Measurements from ENCODE around the gene UCHL5.

The UCHL5 gene
- 30.4 reads per million, percentile 56 among the genes with 10 or more reads in this experiment for total RNA-seq

GRCh38 chr1:193059282-193060114, at the start of gene UCHL5, which contains the start of gene RO60:
TSS of gene UCHL5 (minus strand) at chr1:193059360. CDS start at chr1:193059260, 100 bp downstream.
TSS of gene RO60 (plus strand) at chr1:193059612. CDS start at chr1:193069055, 9,443 bp downstream.
- peak; percentile 91 for DNase-seq

- DNase-seq, result no peak
These were observed 49.3 kb upstream of the UCHL5 start for GRCh38 chr1:193108471-193108870.

GRCh38 chr1:193105821-193106177, 46.6 kb upstream of the UCHL5 start:
- DNase-seq, result no peak

GRCh38 chr1:193104907-193105820, 46.0 kb upstream of the UCHL5 start, which contains the start of gene GLRX2:
TSS of gene GLRX2 (minus strand) at chr1:193105414. CDS start at chr1:193105382, 32 bp downstream.
- DNase-seq, result peak; percentile 60

- DNase-seq, result no peak
These were observed 45.3 kb upstream of the UCHL5 start for GRCh38 chr1:193104502-193104906.

- DNase-seq, result no peak
These were observed 44.8 kb upstream of the UCHL5 start for GRCh38 chr1:193103759-193104501.

GRCh38 chr1:193102662-193103061, 43.5 kb upstream of the UCHL5 start:
- no peak for DNase-seq

- DNase-seq, result no peak
These were observed 35.0 kb upstream of the UCHL5 start for GRCh38 chr1:193094112-193094511.

- no peak for DNase-seq
These were observed 31.7 kb upstream of the UCHL5 start for GRCh38 chr1:193090865-193091264.

GRCh38 chr1:193087893-193088292, 28.7 kb upstream of the UCHL5 start:
- DNase-seq, result no peak

GRCh38 chr1:193086342-193086741, 27.2 kb upstream of the UCHL5 start:
- no peak for DNase-seq

GRCh38 chr1:193085263-193085662, 26.1 kb upstream of the UCHL5 start:
- no peak for DNase-seq

- no peak for DNase-seq
These were observed 24.4 kb upstream of the UCHL5 start for GRCh38 chr1:193083365-193084088.

GRCh38 chr1:193079187-193079586, 20.0 kb upstream of the UCHL5 start:
- no peak for DNase-seq

GRCh38 chr1:193077991-193078390, 18.8 kb upstream of the UCHL5 start:
- DNase-seq, result no peak

- DNase-seq, result no peak
These were observed 11.8 kb upstream of the UCHL5 start for GRCh38 chr1:193070942-193071341.

GRCh38 chr1:193070386-193070753, 11.2 kb upstream of the UCHL5 start:
- no peak for DNase-seq

GRCh38 chr1:193069748-193070385, 10.7 kb upstream of the UCHL5 start:
- no peak for DNase-seq

GRCh38 chr1:193068013-193068412, 8.9 kb upstream of the UCHL5 start:
- DNase-seq, result no peak

GRCh38 chr1:193066606-193067005, 7.4 kb upstream of the UCHL5 start:
- DNase-seq, result no peak

GRCh38 chr1:193065954-193066353, 6.8 kb upstream of the UCHL5 start:
- DNase-seq, result no peak

Measured in effector CD4-positive, alpha-beta T cell (primary cell).